ENCODE data around the gene CDK5. TPM values are rescaled to one million over a fixed set of nuclear protein-coding genes. Genes with fewer than 3 reads are reported as not detected.

Gene CDK5
- total and polyA plus RNA-seq, 2 of the 13 experiments (the other 11 are each of a cell fraction or from before 2014, with no cell fraction given) = 16.4 to 21.3 TPM

DNA sequence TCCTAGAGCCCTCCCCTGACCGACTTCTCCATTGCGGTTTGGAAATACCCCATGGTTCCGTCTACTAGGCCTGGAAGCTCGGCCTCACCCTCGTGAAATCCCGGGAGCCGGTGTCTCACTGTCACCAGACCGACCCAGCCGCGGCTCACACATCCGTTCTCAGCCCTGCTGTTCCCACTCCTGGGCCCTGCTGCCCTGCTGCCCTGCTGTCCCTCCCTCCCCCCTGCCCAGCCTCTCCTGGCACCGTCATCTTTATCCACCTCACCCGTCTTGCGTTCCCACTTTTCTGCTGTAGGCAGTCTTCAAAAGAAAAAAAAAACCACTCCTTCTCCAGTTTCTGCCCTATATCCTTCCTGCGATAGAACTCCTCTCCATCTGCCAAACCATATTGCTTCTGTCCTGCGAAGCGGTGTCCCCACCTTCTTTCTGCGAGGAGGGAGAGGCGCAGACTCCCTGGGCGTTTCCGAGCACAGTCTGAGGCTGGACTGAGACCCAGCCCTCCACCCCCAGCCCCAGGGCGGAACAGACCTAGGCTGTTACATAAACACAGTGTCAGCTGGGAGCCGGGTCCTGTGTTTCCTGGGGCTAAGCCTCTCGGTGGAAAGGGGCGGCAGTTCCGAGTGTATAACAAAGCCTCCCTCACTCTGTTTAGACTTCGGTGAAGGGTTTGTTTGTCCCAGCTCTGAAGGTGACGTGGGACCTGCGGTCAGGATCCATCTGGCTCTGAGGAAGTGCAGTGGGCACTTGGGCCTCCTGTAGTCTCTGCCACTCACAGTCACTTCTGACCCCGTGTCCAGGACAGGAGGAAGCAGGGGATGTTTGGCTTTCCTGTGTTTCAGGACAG lies 31.4 kb upstream of the CDK5 start (continued):
- no peak for TF ChIP-seq FOXO4 (CRISPR knock-in tag; conservative IDR thresholded peaks at IDR 0.05)
- TF ChIP-seq, protein P1, sequence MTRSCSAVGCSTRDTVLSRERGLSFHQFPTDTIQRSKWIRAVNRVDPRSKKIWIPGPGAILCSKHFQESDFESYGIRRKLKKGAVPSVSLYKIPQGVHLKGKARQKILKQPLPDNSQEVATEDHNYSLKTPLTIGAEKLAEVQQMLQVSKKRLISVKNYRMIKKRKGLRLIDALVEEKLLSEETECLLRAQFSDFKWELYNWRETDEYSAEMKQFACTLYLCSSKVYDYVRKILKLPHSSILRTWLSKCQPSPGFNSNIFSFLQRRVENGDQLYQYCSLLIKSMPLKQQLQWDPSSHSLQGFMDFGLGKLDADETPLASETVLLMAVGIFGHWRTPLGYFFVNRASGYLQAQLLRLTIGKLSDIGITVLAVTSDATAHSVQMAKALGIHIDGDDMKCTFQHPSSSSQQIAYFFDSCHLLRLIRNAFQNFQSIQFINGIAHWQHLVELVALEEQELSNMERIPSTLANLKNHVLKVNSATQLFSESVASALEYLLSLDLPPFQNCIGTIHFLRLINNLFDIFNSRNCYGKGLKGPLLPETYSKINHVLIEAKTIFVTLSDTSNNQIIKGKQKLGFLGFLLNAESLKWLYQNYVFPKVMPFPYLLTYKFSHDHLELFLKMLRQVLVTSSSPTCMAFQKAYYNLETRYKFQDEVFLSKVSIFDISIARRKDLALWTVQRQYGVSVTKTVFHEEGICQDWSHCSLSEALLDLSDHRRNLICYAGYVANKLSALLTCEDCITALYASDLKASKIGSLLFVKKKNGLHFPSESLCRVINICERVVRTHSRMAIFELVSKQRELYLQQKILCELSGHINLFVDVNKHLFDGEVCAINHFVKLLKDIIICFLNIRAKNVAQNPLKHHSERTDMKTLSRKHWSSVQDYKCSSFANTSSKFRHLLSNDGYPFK (CRISPR knock-in tag; IDR thresholded peaks at IDR 0.05; ENCODE audit: borderline replicate concordance) = no peak; the same call in 1 of the 2 replicates
- no peak for TF ChIP-seq YY1 (IDR thresholded peaks at IDR 0.05; ENCODE audit: insufficient read depth, insufficient replicate concordance, low read depth, low read length)
- TF ChIP-seq ZNF883 (CRISPR knock-in tag; IDR thresholded peaks at IDR 0.05; ENCODE audit: not compliant biosample characterization) = no peak
- no peak for TF ChIP-seq EEA1 (CRISPR knock-in tag; IDR thresholded peaks at IDR 0.05; ENCODE audit: borderline replicate concordance)
- TF ChIP-seq ZNF205 (CRISPR knock-in tag; IDR thresholded peaks at IDR 0.05) = no peak
- TF ChIP-seq, protein P2, sequence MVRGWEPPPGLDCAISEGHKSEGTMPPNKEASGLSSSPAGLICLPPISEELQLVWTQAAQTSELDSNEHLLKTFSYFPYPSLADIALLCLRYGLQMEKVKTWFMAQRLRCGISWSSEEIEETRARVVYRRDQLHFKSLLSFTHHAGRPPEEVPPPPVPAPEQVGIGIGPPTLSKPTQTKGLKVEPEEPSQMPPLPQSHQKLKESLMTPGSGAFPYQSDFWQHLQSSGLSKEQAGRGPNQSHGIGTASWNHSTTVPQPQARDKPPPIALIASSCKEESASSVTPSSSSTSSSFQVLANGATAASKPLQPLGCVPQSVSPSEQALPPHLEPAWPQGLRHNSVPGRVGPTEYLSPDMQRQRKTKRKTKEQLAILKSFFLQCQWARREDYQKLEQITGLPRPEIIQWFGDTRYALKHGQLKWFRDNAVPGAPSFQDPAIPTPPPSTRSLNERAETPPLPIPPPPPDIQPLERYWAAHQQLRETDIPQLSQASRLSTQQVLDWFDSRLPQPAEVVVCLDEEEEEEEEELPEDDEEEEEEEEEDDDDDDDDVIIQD (CRISPR knock-in tag; IDR thresholded peaks at IDR 0.05; ENCODE audit: low read depth) = peak; percentile 19; the same call in 1 of the 2 replicates
- TF ChIP-seq, protein P3, sequence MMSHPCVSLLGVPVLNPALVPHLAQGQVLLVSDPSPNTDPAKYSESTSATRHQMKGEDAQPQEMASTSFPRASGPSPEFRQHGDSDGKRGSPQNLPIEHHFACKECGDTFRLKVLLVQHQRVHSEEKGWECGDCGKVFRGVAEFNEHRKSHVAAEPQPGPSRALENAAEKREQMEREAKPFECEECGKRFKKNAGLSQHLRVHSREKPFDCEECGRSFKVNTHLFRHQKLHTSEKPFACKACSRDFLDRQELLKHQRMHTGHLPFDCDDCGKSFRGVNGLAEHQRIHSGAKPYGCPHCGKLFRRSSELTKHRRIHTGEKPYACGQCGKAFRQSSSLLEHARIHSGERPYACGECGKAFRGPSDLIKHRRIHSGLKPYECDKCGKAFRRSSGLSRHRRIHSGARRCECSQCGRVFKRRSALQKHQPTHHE (CRISPR knock-in tag; IDR thresholded peaks at IDR 0.05; ENCODE audit: borderline replicate concordance) = no peak
- no peak for TF ChIP-seq PAWR (CRISPR knock-in tag; IDR thresholded peaks at IDR 0.05; ENCODE audit: borderline replicate concordance)
- TF ChIP-seq SP140L (CRISPR knock-in tag; IDR thresholded peaks at IDR 0.05; ENCODE audit: borderline replicate concordance) = no peak
- no peak for TF ChIP-seq SOX6 (IDR thresholded peaks at IDR 0.05)
- no peak for TF ChIP-seq SOX6 (CRISPR knock-in tag; IDR thresholded peaks at IDR 0.05)
- TF ChIP-seq PHF5A (CRISPR knock-in tag; IDR thresholded peaks at IDR 0.05; ENCODE audit: low read depth, unreplicated experiment) = no peak
- TF ChIP-seq ZNF605 (CRISPR knock-in tag; IDR thresholded peaks at IDR 0.05) = peak; percentile 52; the same call in 1 of the 2 replicates
- peak; percentile 67 for TF ChIP-seq ZNF687 (CRISPR knock-in tag; IDR thresholded peaks at IDR 0.05)
- TF ChIP-seq ZNF775 (CRISPR knock-in tag; IDR thresholded peaks at IDR 0.05; ENCODE audit: borderline replicate concordance) = no peak
- no peak for TF ChIP-seq MAF1 (CRISPR knock-in tag; IDR thresholded peaks at IDR 0.05; ENCODE audit: borderline replicate concordance)

Measured in HepG2 (cell line).